K562 (cell line): ENCODE data around the gene IL27RA. TPM values are rescaled to one million over a fixed set of nuclear protein-coding genes. Genes with fewer than 3 reads are reported as not detected.
A peak's percentile ranks its signal among the peaks of the same experiment; 100 is the strongest.

ENCODE experiments used
- EP400 ChIP-seq: fragments of 450-650 bp; IDR thresholded peaks from 2 replicates; pipeline ENCODE4 v1.6.1; 2017; ENCODE audit warnings: antibody characterized with exemption, mild to moderate bottlenecking, moderate library complexity
- ETV1 ChIP-seq: fragments of 450-650 bp; conservative IDR thresholded peaks from 2 replicates; pipeline ENCODE4 v1.6.1; 2016; ENCODE audit warnings: missing genetic modification characterization, control low read depth, low read depth, missing compliant biosample characterization
- FOXJ3 ChIP-seq: sonication (generic); formaldehyde crosslinking; IDR thresholded peaks from 2 replicates; pipeline ENCODE4 v1.4.0; 2020; ENCODE audit warnings: mild to moderate bottlenecking, missing genetic modification reagents
- HDAC2 ChIP-seq: fragments of 450-650 bp; IDR thresholded peaks from 2 replicates; pipeline ENCODE4 v1.6.1; 2016; ENCODE audit warnings: mild to moderate bottlenecking
- HDGF ChIP-seq: fragments of 450-650 bp; IDR thresholded peaks from 2 replicates; pipeline ENCODE4 v1.6.1; 2016
- LARP7 ChIP-seq: fragments of 450-650 bp; IDR thresholded peaks from 2 replicates; pipeline ENCODE4 v1.6.1; 2016
- MAZ ChIP-seq, 2 experiments: fragments of 450-650 bp in 1 of 2; sonication (generic) in 1 of 2; formaldehyde crosslinking; IDR thresholded peaks in 1 of 2; conservative IDR thresholded peaks in 1 of 2; 2 replicates each; pipeline versions ENCODE4 v1.4.0 to v1.5.0; 2020; ENCODE audit warnings: mild to moderate bottlenecking in 1 of 2, missing genetic modification reagents in 1 of 2
- MNT ChIP-seq, 2 experiments: fragments of 450-650 bp; conservative IDR thresholded peaks; 2 replicates each; pipeline ENCODE4 v1.6.1; 2017; ENCODE audit warnings: mild to moderate bottlenecking in 2 of 2, moderate library complexity in 2 of 2
- RFX1 ChIP-seq: fragments of 450-650 bp; IDR thresholded peaks from 2 replicates; pipeline ENCODE4 v1.6.1; 2016; ENCODE audit warnings: mild to moderate bottlenecking, moderate library complexity
- ZNF592 ChIP-seq: fragments of 450-650 bp; IDR thresholded peaks from 2 replicates; pipeline ENCODE4 v1.6.1; 2017; ENCODE audit warnings: antibody characterized with exemption, mild to moderate bottlenecking
- polyA plus RNA-seq, 8 experiments: library from polyadenylated mRNA; depleted of rRNA in 4 of 8; stranded (reverse) in 5 of 8; unstranded in 3 of 8; fragments of >200 nt; fragmentation: Nextera tagmentation in 2 of 8; fragmentation: Illumina TruSeq in 1 of 8; extraction: Ambion mirVana in 2 of 8; extraction: Trizol in 1 of 8; gene quantifications; 2 replicates each; pipeline versions ENCODE4 v1.2.1 to v1.2.3, GENCODE V29; 2011 to 2014; ENCODE audit warnings: inconsistent platforms in 1 of 8, missing spikeins in 1 of 8
- total RNA-seq, 7 experiments: library from RNA; depleted of rRNA in 6 of 7; stranded (reverse); fragments of >200 nt in 6 of 7; fragmentation: Illumina TruSeq in 2 of 7; extraction: Trizol in 2 of 7; gene quantifications; 2 replicates each; pipeline versions ENCODE4 v1.2.1 to v1.2.3, GENCODE V29; 2011 to 2021; ENCODE audit warnings: low replicate concordance in 1 of 7
- TF ChIP-seq, protein P1 (sequence below), 2 experiments: fragments of 200-800 bp in 1 of 2; sonication (Bioruptor generic) in 1 of 2; sonication (generic) in 1 of 2; formaldehyde crosslinking in 1 of 2; IDR thresholded peaks in 1 of 2; conservative IDR thresholded peaks in 1 of 2; 2 replicates each; pipeline versions ENCODE4 v1.5.0 to v1.6.1; 2016 to 2020; ENCODE audit warnings: missing compliant biosample characterization in 1 of 2, missing genetic modification characterization in 1 of 2, missing genetic modification reagents in 1 of 2

The IL27RA gene
- total and polyA plus RNA-seq, 9 of the 15 experiments (the other 6 are each of a cell fraction or from before 2014, with no cell fraction given), result 1.9 to 15.9 (median 12.0) TPM

GRCh38 chr19:14042659-14043608, 11.4 kb downstream of the IL27RA start (continued):
- TF ChIP-seq MAZ (CRISPR knock-in tag; conservative IDR thresholded peaks at IDR 0.05 in 1 of 2, IDR thresholded peaks at IDR 0.05 in 1 of 2) (peak in 1 of 2 experiments; percentile 49; a peak in 2 of 4 replicates), ZNF592 (peak; percentile 73), HDAC2 (peak; percentile 53; the same call in 1 of the 2 replicates), ETV1 (peak; percentile 52; the same call in 1 of the 2 replicates), RFX1 (peak; percentile 78), FOXJ3 (CRISPR knock-in tag) (peak; percentile 90), EP400 (peak; percentile 50), MNT (conservative IDR thresholded peaks at IDR 0.05) (peak in 1 of 2 experiments; percentile 59; a peak in 2 of 4 replicates), HDGF (peak; percentile 78), LARP7 (peak; percentile 34; the same call in 1 of the 2 replicates)
- TF ChIP-seq, protein P1, sequence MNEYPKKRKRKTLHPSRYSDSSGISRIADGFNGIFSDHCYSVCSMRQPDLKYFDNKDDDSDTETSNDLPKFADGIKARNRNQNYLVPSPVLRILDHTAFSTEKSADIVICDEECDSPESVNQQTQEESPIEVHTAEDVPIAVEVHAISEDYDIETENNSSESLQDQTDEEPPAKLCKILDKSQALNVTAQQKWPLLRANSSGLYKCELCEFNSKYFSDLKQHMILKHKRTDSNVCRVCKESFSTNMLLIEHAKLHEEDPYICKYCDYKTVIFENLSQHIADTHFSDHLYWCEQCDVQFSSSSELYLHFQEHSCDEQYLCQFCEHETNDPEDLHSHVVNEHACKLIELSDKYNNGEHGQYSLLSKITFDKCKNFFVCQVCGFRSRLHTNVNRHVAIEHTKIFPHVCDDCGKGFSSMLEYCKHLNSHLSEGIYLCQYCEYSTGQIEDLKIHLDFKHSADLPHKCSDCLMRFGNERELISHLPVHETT (CRISPR knock-in tag; conservative IDR thresholded peaks at IDR 0.05 in 1 of 2, IDR thresholded peaks at IDR 0.05 in 1 of 2), result 0 out of 4 replicates have a peak, but pooled peaks of 1 of the 2 experiments have one; percentile 38
